Kidney epithelial cell (primary cell): ENCODE data around the gene HPCAL1. TPM values are rescaled to one million over a fixed set of nuclear protein-coding genes. Genes with fewer than 3 reads are reported as not detected.

Experiments used
- DNase-seq: peaks from one replicate; pipeline ENCODE4 v3.0.0-alpha.2; 2010; ENCODE audit warnings: low read depth
- H3K27me3 ChIP-seq: 2 replicates; pipeline ENCODE4 v1.6.0; 2011; ENCODE audit warnings: low read length; ENCODE audit not compliant: control insufficient read depth, insufficient read depth
- H3K36me3 ChIP-seq: 2 replicates; pipeline ENCODE4 v1.5.1; 2011; ENCODE audit warnings: low read length; ENCODE audit not compliant: control insufficient read depth, insufficient read depth
- H3K4me3 ChIP-seq: 2 replicates; pipeline ENCODE4 v1.5.1; 2011; ENCODE audit warnings: low read depth, mild to moderate bottlenecking, control low read depth, low read length
- total RNA-seq: library from RNA; depleted of rRNA; stranded (reverse); fragments of >200 nt; gene quantifications from 2 replicates; pipeline ENCODE4 v1.2.3, GENCODE V29; 2015
- TF ChIP-seq, protein P1 (sequence below): IDR thresholded peaks from 2 replicates; pipeline ENCODE4 v1.5.1; 2011; ENCODE audit warnings: mild to moderate bottlenecking, moderate library complexity, low read length, control low read depth, inconsistent platforms; ENCODE audit not compliant: insufficient read depth, poor library complexity, severe bottlenecking

Gene HPCAL1
- total RNA-seq, 1 donor from 2014 or later, result 33.7 TPM

DNA sequence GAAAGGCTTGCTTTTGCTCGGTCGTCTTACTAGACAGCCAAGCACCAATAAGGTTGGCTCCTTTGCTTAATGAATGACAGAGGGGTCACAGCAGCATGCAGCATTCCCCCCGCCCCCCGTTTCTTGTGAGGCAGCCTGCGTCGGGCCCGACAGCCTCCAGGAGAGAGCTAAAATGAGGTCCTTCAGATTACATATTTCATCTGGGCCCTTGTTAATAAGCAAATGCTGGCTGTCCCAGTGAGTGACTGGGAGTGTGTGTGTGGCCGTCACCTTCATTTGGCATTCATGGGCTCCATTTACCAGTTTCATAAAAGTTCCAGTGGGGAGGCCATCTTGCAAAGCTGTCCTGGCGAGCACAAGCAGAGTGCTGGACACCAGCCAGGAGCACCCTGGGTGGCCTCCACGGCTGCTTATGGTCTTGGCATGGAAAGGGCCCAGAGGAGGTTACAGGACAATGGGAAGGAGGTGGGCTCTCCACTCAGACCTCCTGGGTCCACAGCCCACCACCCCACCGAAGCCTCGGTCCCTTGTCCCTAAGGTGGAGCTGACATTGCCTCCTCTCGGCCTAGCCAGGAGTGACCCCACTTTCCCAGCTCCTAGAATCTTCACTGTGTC is 108.2 kb downstream of the HPCAL1 start:
- TF ChIP-seq, protein P1, sequence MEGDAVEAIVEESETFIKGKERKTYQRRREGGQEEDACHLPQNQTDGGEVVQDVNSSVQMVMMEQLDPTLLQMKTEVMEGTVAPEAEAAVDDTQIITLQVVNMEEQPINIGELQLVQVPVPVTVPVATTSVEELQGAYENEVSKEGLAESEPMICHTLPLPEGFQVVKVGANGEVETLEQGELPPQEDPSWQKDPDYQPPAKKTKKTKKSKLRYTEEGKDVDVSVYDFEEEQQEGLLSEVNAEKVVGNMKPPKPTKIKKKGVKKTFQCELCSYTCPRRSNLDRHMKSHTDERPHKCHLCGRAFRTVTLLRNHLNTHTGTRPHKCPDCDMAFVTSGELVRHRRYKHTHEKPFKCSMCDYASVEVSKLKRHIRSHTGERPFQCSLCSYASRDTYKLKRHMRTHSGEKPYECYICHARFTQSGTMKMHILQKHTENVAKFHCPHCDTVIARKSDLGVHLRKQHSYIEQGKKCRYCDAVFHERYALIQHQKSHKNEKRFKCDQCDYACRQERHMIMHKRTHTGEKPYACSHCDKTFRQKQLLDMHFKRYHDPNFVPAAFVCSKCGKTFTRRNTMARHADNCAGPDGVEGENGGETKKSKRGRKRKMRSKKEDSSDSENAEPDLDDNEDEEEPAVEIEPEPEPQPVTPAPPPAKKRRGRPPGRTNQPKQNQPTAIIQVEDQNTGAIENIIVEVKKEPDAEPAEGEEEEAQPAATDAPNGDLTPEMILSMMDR, result no peak
- Histone ChIP-seq H3K27me3 (no peaks in the 10 kb centered on the region), H3K36me3 (no peaks in the 10 kb centered on the region), H3K4me3 (no peak overlapping the region)
- DNase-seq, result no peak

DNA sequence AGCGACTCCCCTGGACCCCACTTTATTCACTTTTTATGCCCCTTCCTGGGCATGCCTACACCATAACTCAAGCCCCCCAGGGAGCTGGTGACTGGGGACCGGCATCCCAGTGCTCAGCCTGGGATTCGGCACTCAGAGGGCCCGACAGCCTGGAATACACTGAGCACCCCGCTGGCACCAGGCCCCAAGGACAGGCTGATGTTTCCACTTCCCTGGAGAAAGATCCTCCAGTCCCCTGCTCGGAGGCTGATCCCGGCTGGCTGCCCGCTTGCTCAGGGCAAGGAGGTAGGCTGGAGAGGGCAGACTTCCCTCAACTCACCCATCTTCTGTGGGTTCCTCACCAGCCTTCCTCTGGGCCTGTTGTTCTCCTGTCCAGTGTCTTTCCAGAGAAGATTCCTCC is 108.9 kb downstream of the HPCAL1 start:
- DNase-seq, result no peak
- H3K4me3 ChIP-seq, result no peak overlapping the region
- TF ChIP-seq, protein P1, result no peak
- H3K36me3 ChIP-seq, result no peaks in the 10 kb centered on the region
- no peaks in the 10 kb centered on the region for H3K27me3 ChIP-seq

DNA sequence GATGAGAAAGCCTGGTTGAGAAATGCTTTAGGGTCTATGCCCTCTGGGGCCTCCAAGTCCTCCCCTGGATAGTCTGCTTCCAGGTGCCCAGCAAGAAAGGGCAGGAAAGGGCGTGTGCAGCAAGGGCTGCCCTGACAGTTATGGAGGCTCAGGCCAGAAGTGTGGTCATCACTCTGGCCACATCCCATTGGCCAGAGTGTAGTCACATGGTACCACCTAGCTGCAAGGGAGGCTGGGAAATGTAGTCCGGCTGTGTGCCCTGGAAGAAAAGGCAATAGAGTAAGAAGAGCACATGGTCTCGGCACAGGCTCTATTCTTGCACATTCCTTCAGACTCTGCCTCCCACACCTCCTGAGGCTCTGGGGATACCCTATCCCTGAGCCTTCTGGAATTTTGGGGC is 109.7 kb downstream of the HPCAL1 start:
- Histone ChIP-seq H3K4me3 (no peak overlapping the region), H3K27me3 (no peaks in the 10 kb centered on the region), H3K36me3 (no peaks in the 10 kb centered on the region)
- DNase-seq, result no peak
- TF ChIP-seq, protein P1, result no peak

DNA sequence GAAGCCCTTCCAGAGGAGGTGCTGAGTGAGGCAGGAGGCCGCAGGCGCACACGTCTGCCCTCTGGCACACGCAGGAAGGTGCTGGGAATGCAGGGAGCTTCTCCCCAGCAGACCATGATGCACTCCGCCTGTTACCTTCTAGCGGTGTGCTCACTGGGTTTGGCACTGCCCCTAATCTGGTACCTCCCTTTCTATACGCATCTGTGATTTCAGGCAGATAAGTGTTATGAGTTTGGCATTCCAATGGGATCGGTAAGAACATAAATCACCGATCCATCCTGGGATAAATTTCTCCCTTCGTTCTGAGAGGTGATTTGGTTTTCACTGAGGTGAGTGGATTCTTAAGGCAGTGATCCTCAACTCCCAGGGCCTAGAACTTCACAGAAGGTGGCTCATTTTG is 110.8 kb downstream of the HPCAL1 start:
- Histone ChIP-seq H3K36me3 (no peaks in the 10 kb centered on the region), H3K27me3 (no peaks in the 10 kb centered on the region), H3K4me3 (no peak overlapping the region)
- DNase-seq, result no peak
- TF ChIP-seq, protein P1, result no peak

DNA sequence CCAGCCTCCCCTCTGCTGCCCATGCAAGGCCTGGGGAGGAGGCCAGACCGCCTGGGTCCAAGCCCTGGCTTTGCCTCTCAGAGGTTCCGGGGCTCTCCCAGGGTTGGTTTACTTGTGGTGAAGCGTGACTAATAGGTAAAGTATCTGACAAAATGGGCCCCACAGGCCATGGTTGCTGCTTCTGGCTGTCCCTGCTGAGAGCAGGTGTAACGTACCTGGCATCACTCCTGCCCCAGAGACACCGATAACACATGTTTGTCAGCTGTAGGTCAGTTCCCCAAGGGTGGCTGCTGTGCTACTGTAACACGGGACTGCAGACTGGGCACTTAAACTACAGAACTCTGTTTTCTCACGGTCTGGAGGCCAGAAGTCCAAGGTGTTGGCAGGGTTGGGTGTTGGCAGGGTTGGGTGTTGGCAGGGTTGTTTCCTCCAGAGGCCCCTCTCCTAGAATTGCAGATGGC is 111.3 kb downstream of the HPCAL1 start:
- no peaks in the 10 kb centered on the region for H3K36me3 ChIP-seq
- H3K27me3 ChIP-seq, result no peaks in the 10 kb centered on the region
- TF ChIP-seq, protein P1, result no peak
- H3K4me3 ChIP-seq, result no peak overlapping the region
- DNase-seq, result no peak

DNA sequence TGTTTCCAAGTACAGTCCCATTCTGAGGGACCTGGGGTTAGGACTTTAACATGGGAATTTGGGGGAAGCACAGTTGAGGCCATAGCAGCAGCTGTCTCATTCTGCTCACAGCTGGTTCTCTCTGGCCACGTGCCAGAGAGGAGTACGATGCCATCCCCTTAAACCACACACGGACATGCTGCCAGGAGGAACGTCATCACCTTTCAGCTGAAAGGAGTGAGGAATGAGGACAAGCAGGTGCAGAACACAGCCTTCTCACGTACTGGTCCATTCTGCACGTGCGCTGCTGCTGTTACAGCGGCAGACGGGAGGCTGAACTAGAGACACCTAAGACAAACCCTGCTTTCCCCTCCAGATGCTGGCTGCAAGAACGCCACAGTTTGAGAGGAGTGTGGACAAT is 111.9 kb downstream of the HPCAL1 start:
- TF ChIP-seq, protein P1, result no peak
- Histone ChIP-seq H3K4me3 (no peak overlapping the region), H3K27me3 (no peaks in the 10 kb centered on the region), H3K36me3 (no peaks in the 10 kb centered on the region)
- no peak for DNase-seq
